Hepatocyte (in vitro differentiated cells): ENCODE data around the gene REM2. TPM values are rescaled to one million over a fixed set of nuclear protein-coding genes. Genes with fewer than 3 reads are reported as not detected.

Source experiments
- DNase-seq: peaks from one replicate; pipeline ENCODE4 v3.0.0-alpha.2; 2016; ENCODE audit warnings: low spot score
- H2AFZ ChIP-seq: fragments of 200-600 bp; sonication (generic); 2 replicates; pipeline ENCODE4 v1.6.0; 2016; ENCODE audit warnings: antibody characterized with exemption, mild to moderate bottlenecking
- H3K27ac ChIP-seq: fragments of 200-600 bp; sonication (generic); 2 replicates; pipeline ENCODE4 v1.5.1; 2016; ENCODE audit warnings: mild to moderate bottlenecking
- H3K27me3 ChIP-seq: fragments of 200-600 bp; sonication (generic); 2 replicates; pipeline ENCODE4 v1.6.1; 2016
- H3K36me3 ChIP-seq: fragments of 200-600 bp; sonication (generic); replicated peaks from 2 replicates; pipeline ENCODE4 v1.5.1; 2016; ENCODE audit warnings: low read depth; ENCODE audit not compliant: insufficient read depth
- H3K4me1 ChIP-seq: fragments of 200-600 bp; sonication (generic); 2 replicates; pipeline ENCODE4 v1.5.1; 2016; ENCODE audit warnings: mild to moderate bottlenecking, moderate library complexity; ENCODE audit not compliant: insufficient read depth
- H3K4me2 ChIP-seq: fragments of 200-600 bp; sonication (generic); 2 replicates; pipeline ENCODE4 v1.6.0; 2016
- H3K4me3 ChIP-seq: fragments of 200-600 bp; sonication (generic); 2 replicates; pipeline ENCODE4 v1.5.1; 2016; ENCODE audit warnings: mild to moderate bottlenecking
- H3K79me2 ChIP-seq: fragments of 200-600 bp; sonication (generic); 2 replicates; pipeline ENCODE4 v1.6.0; 2017; ENCODE audit warnings: mild to moderate bottlenecking
- H3K9me2 ChIP-seq: fragments of 200-600 bp; sonication (generic); replicated peaks from 2 replicates; pipeline ENCODE4 v1.6.0; 2017; ENCODE audit warnings: mild to moderate bottlenecking; ENCODE audit not compliant: insufficient read depth
- H3K9me3 ChIP-seq: fragments of 200-600 bp; sonication (generic); 2 replicates; pipeline ENCODE4 v1.5.1; 2016; ENCODE audit warnings: low read depth, mild to moderate bottlenecking
- H4K20me1 ChIP-seq: fragments of 200-600 bp; sonication (generic); 2 replicates; pipeline ENCODE4 v1.6.0; 2016; ENCODE audit warnings: mild to moderate bottlenecking; ENCODE audit not compliant: insufficient read depth, poor library complexity, severe bottlenecking
- EZH2 ChIP-seq: fragments of 200-600 bp; sonication (generic); IDR thresholded peaks from 2 replicates; pipeline ENCODE4 v1.6.1; 2016; ENCODE audit warnings: antibody characterized with exemption, mild to moderate bottlenecking, borderline replicate concordance
- EZH2phosphoT487 ChIP-seq: fragments of 200-600 bp; sonication (generic); IDR thresholded peaks from one replicate; pipeline ENCODE4 v1.6.1; 2018; ENCODE audit warnings: antibody characterized with exemption, mild to moderate bottlenecking, low read depth, moderate library complexity; ENCODE audit not compliant: unreplicated experiment, severe bottlenecking
- WGBS: methylation state at CpG from one replicate; pipeline ENCODE4 v1.1.6; 2016; ENCODE audit warnings: low lambda C conversion rate; ENCODE audit errors: missing lambda C conversion rate; 5-methylcytosine and 5-hydroxymethylcytosine counted together
- polyA plus RNA-seq: library from polyadenylated mRNA; unstranded; fragments of >200 nt; fragmentation: Nextera tagmentation; extraction: Ambion mirVana; gene quantifications from 2 replicates; pipeline ENCODE4 v1.2.1, GENCODE V29; 2016
- total RNA-seq: library from RNA; depleted of rRNA; stranded (reverse); fragments of >200 nt; gene quantifications from 2 replicates; pipeline ENCODE4 v1.2.3, GENCODE V29; 2014
- TF ChIP-seq, protein P1 (sequence below): fragments of 200-600 bp; sonication (generic); IDR thresholded peaks from 2 replicates; pipeline ENCODE4 v1.5.1; 2016; ENCODE audit warnings: antibody characterized with exemption, mild to moderate bottlenecking; ENCODE audit not compliant: poor library complexity

Gene REM2
- total and polyA plus RNA-seq, 2 experiments from 2014 or later: 1.9 to 5.5 TPM

GRCh38 chr14:22839159-22839779 is 43.8 kb upstream of the REM2 start:
- H3K4me1 ChIP-seq: peaks cover 15% of the 10 kb centered on the region
- peaks cover 58% of the 10 kb centered on the region for H3K79me2 ChIP-seq

DNA sequence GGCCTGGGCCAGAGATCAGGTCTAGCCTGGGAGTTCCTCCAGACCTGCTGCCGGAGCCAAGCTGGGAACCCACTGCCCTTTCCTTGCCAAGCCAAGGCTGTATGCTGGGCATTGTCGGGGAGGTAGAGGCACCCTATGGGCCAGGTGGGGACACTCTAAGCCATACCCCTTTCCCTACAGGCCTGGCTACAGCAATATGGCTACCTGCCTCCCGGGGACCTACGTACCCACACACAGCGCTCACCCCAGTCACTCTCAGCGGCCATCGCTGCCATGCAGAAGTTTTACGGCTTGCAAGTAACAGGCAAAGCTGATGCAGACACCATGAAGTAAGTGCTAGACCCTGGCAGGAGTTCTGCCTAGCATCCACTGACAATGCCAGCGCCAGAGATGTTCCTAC is 41.7 kb upstream of the REM2 start:
- H4K20me1 ChIP-seq: peaks cover 17% of the 10 kb centered on the region
- H2AFZ ChIP-seq: no peak overlapping the region
- H3K4me2 ChIP-seq: no peak overlapping the region
- H3K36me3 ChIP-seq: no peaks in the 10 kb centered on the region
- no peaks in the 10 kb centered on the region for H3K9me3 ChIP-seq
- H3K27ac ChIP-seq: no peak overlapping the region
- no peaks in the 10 kb centered on the region for H3K27me3 ChIP-seq
- DNase-seq: no peak
- TF ChIP-seq EZH2: no peak
- TF ChIP-seq, protein P1, sequence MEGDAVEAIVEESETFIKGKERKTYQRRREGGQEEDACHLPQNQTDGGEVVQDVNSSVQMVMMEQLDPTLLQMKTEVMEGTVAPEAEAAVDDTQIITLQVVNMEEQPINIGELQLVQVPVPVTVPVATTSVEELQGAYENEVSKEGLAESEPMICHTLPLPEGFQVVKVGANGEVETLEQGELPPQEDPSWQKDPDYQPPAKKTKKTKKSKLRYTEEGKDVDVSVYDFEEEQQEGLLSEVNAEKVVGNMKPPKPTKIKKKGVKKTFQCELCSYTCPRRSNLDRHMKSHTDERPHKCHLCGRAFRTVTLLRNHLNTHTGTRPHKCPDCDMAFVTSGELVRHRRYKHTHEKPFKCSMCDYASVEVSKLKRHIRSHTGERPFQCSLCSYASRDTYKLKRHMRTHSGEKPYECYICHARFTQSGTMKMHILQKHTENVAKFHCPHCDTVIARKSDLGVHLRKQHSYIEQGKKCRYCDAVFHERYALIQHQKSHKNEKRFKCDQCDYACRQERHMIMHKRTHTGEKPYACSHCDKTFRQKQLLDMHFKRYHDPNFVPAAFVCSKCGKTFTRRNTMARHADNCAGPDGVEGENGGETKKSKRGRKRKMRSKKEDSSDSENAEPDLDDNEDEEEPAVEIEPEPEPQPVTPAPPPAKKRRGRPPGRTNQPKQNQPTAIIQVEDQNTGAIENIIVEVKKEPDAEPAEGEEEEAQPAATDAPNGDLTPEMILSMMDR: no peak
- TF ChIP-seq EZH2phosphoT487: no peak
- H3K9me2 ChIP-seq: no peaks in the 10 kb centered on the region
- WGBS: 96% methylated on average over 9 of the region's 9 CpGs
- H3K4me1 ChIP-seq: peaks cover 20% of the 10 kb centered on the region
- H3K79me2 ChIP-seq: peaks cover 58% of the 10 kb centered on the region
- H3K4me3 ChIP-seq: no peak overlapping the region

More at GRCh38 chr14:22839159-22839779, 43.8 kb upstream of the REM2 start:
- Histone ChIP-seq H3K9me2 (no peaks in the 10 kb centered on the region), H3K27me3 (no peaks in the 10 kb centered on the region), H3K27ac (peak overlapping the region; percentile 98), H3K9me3 (no peaks in the 10 kb centered on the region), H3K36me3 (no peaks in the 10 kb centered on the region), H3K4me2 (peak overlapping the region; percentile 88), H2AFZ (no peak overlapping the region), H4K20me1 (peaks cover 17% of the 10 kb centered on the region), H3K4me3 (peak overlapping the region; percentile 89)
- 72% methylated on average over 6 of the region's 6 CpGs for WGBS
- TF ChIP-seq EZH2: no peak
- no peak for TF ChIP-seq EZH2phosphoT487
- TF ChIP-seq, protein P1: no peak
- no peak for DNase-seq

DNA sequence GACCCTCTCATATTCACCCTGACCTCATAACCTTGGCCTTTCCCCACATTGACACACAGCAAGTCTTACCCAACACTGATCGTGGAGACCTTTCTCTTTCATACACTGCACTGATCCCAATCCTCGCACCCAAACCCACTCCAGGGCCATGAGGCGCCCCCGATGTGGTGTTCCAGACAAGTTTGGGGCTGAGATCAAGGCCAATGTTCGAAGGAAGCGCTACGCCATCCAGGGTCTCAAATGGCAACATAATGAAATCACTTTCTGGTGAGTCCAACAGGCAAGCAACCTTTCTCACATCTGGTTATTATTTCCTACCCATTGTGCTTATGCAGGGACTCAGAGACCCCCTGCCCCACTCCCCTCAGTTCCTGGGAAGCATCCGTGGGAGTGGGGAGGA is 41.3 kb upstream of the REM2 start:
- TF ChIP-seq, protein P1: no peak
- TF ChIP-seq EZH2phosphoT487 (no peak), EZH2 (no peak)
- Histone ChIP-seq H2AFZ (no peak overlapping the region), H4K20me1 (peaks cover 17% of the 10 kb centered on the region)

More for the DNA sequence above, 41.3 kb upstream of the REM2 start:
- Histone ChIP-seq H3K4me1 (peaks cover 24% of the 10 kb centered on the region), H3K27me3 (no peaks in the 10 kb centered on the region), H3K36me3 (no peaks in the 10 kb centered on the region), H3K27ac (no peak overlapping the region), H3K4me2 (no peak overlapping the region), H3K9me2 (no peaks in the 10 kb centered on the region), H3K4me3 (no peak overlapping the region), H3K9me3 (no peaks in the 10 kb centered on the region), H3K79me2 (peaks cover 55% of the 10 kb centered on the region)
- 93% methylated on average over 8 of the region's 8 CpGs for WGBS
- DNase-seq: no peak
